ENCODE results near the gene FMR1. TPM values are rescaled to one million over a fixed set of nuclear protein-coding genes. Genes with fewer than 3 reads are reported as not detected.

Gene FMR1
- total RNA-seq, 1 donor from 2014 or later: 51.2 TPM

DNA sequence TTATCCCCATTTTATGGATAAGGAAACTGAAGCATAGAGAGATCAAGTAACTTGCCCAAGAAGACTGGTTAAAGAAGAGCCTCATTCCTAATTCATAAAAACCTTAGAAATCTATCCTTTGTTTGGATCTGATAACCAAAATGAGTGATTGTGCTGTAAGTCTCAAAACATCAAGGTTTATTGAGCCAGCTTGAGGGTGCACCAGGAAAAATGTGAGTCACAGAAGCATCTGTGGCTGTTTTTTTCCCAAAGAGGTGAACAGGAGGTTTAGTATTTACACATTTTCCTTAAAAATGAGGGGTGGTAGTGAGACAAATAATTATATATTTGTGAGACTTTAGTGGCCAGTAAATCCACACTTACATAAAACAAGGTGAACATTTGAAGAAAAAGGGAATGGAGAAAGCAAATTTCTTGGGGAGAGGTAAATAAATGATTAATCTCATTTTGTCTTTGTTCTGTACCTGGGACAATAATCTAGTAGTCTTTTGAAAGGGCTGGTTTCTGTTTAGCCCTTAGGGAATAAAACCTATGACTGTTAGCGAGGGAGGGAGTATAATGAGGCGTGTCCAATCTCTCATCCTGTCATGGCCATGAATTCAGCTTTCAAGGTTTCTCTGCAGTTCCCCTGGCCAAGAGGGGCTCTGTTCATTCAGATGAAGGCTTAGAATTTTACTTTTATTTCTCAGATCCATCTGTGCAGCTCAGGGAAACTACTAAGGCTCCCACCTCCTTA, 12.2 kb upstream of the FMR1 start:
- DNase-seq (no peak), ATAC-seq (no peak)
- no peaks in the 10 kb centered on the region for H3K36me3 ChIP-seq
- intact Hi-C loops (cut with DNase I): no loop called here
- H3K4me1 ChIP-seq: no peaks in the 10 kb centered on the region
- H3K4me3 ChIP-seq: no peak overlapping the region
- H3K27ac ChIP-seq: no peak overlapping the region
- H3K9me3 ChIP-seq: no peaks in the 10 kb centered on the region
- TF ChIP-seq, protein P1, sequence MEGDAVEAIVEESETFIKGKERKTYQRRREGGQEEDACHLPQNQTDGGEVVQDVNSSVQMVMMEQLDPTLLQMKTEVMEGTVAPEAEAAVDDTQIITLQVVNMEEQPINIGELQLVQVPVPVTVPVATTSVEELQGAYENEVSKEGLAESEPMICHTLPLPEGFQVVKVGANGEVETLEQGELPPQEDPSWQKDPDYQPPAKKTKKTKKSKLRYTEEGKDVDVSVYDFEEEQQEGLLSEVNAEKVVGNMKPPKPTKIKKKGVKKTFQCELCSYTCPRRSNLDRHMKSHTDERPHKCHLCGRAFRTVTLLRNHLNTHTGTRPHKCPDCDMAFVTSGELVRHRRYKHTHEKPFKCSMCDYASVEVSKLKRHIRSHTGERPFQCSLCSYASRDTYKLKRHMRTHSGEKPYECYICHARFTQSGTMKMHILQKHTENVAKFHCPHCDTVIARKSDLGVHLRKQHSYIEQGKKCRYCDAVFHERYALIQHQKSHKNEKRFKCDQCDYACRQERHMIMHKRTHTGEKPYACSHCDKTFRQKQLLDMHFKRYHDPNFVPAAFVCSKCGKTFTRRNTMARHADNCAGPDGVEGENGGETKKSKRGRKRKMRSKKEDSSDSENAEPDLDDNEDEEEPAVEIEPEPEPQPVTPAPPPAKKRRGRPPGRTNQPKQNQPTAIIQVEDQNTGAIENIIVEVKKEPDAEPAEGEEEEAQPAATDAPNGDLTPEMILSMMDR (IDR thresholded peaks at IDR 0.05): no peak
- H3K27me3 ChIP-seq: no peaks in the 10 kb centered on the region

DNA sequence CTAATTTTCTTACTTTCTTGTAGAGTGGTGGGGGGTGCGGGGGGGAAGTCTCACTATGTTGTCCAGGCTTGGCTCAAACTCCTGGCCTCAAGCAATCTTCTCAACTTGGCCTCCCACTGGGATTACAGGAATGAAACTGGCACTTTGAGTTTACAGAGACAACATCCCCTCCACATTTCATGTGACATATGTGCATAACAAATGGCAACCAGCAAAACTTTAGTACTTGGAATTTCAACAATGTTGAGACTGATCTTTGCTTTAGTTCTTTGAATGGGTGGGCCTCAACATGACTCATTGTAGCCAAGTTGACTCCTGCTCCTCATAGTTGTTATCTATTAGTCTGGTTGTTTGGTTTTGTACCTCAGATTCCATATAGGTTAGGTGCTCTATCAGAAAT, 11.4 kb upstream of the FMR1 start:
- H3K36me3 ChIP-seq: no peaks in the 10 kb centered on the region
- H3K27ac ChIP-seq: no peak overlapping the region
- TF ChIP-seq, protein P1 (IDR thresholded peaks at IDR 0.05): no peak
- no peaks in the 10 kb centered on the region for H3K9me3 ChIP-seq
- ATAC-seq: no peak
- intact Hi-C loops (cut with DNase I): no loop called here
- H3K4me1 ChIP-seq: no peaks in the 10 kb centered on the region
- H3K27me3 ChIP-seq: no peaks in the 10 kb centered on the region
- DNase-seq: no peak
- H3K4me3 ChIP-seq: no peak overlapping the region

DNA sequence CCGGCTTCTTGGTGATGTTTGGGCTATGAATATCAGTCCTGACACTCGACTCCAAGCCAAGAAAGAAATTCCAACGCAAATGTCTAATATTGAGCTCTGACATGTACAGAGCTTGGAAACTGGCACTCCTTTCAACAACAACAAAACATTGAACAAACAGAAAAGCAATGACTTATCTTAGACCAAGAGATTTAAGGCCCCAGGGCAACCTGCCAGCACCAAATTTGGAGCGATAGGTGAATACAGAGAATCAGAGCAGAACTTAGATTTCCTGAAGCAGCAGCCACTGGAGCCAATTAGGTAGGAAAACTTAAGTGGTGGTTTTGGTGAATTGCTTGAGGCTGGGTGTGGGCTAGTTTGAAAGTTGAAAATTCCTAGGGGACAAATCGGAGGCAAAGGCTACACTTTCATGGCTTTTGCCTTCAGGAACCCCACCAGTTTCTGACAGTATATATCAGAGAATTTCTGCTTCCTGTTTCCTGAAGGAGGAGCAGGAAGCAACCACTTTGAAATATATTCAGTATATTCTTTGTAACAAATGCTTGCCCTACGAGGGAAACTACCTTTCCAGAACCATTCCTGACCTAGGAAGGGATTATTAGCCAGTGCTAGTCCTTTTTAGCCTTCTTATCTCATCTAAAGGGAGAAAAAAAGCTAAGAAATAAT, 10.1 kb upstream of the FMR1 start:
- TF ChIP-seq, protein P1 (IDR thresholded peaks at IDR 0.05): no peak
- Histone ChIP-seq H3K27me3 (no peaks in the 10 kb centered on the region), H3K9me3 (no peaks in the 10 kb centered on the region), H3K4me1 (no peaks in the 10 kb centered on the region), H3K36me3 (no peaks in the 10 kb centered on the region), H3K27ac (no peak overlapping the region), H3K4me3 (no peak overlapping the region)
- ATAC-seq (no peak), DNase-seq (no peak)
- intact Hi-C loops (cut with DNase I): no loop called here

DNA sequence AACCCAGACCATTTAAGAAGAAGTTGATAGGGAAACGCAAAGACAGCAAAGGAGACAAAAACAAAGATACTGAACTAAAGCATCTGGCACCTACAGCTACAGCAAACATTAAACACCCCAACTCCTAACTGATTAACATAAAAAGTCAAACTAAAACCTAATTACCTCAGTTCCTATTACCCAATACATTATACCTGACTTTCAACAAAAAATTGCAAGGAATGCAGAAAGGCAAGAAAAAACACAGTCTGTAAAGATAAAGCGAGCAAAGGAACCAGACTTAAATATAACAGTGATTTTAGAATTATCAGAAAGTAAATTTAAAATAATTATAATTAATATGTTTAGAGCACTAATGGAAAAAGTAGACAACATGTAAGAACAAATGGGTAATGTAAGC, 9.4 kb upstream of the FMR1 start:
- Histone ChIP-seq H3K9me3 (no peaks in the 10 kb centered on the region), H3K4me3 (no peak overlapping the region), H3K36me3 (no peaks in the 10 kb centered on the region), H3K4me1 (no peaks in the 10 kb centered on the region), H3K27me3 (no peaks in the 10 kb centered on the region), H3K27ac (no peak overlapping the region)
- intact Hi-C loops (cut with DNase I): no loop called here
- ATAC-seq: no peak
- TF ChIP-seq, protein P1 (IDR thresholded peaks at IDR 0.05): no peak
- no peak for DNase-seq

DNA sequence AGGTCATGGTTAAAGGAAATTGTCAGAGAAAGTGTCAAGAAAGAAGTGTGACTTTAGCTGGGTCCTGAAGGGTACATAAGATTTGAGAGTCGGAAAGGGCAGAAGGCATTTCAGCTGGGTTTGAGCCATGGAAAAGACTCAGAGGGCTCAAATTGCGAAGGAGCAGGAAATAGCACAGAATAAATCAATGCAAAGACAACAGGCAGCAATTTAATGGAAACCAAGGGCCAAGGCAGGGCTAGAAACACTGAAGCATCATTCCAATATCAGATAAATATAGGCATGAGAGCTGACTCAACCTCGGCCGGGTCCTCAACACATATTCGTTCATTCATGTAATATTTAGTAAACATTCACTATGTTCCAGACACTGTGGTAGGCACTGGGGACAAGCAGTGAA, 3.6 kb upstream of the FMR1 start:
- Histone ChIP-seq H3K4me1 (no peaks in the 10 kb centered on the region), H3K27ac (no peak overlapping the region), H3K9me3 (no peaks in the 10 kb centered on the region), H3K27me3 (no peaks in the 10 kb centered on the region), H3K4me3 (no peak overlapping the region), H3K36me3 (no peaks in the 10 kb centered on the region)
- TF ChIP-seq, protein P1 (IDR thresholded peaks at IDR 0.05): no peak
- ATAC-seq: no peak
- intact Hi-C loops (cut with DNase I): no loop called here
- no peak for DNase-seq
